ENCODE results near the gene COX19. TPM values are rescaled to one million over a fixed set of nuclear protein-coding genes. Genes with fewer than 3 reads are reported as not detected.

Gene COX19
- total and polyA plus RNA-seq, 2 experiments from 2014 or later, result 11.7 to 12.6 TPM

- peaks cover 10% of the 10 kb centered on the region for H3K4me1 Mint-ChIP-seq
- DNase-seq (ENCODE audit: low spot score), result no peak
- H4K20me1 ChIP-seq (replicated peaks; ENCODE audit: insufficient read depth), result no peaks in the 10 kb centered on the region
- no peaks in the 10 kb centered on the region; the same call in 2 of the 3 replicates for H3K9me3 Mint-ChIP-seq
- no peaks in the 10 kb centered on the region for H3K79me2 ChIP-seq (replicated peaks; ENCODE audit: insufficient read depth)
- H3F3A ChIP-seq (replicated peaks; ENCODE audit: low read depth), result peaks cover 6% of the 10 kb centered on the region; the same call in 1 of the 2 replicates
- no peak overlapping the region for H3K27ac ChIP-seq (ENCODE audit: low read depth)
- no peak overlapping the region; the same call in 2 of the 3 replicates for H3K4me3 Mint-ChIP-seq
- no peak for TF ChIP-seq EZH2 (IDR thresholded peaks at IDR 0.05; ENCODE audit: low read depth, unreplicated experiment)
- no peak for TF ChIP-seq CREB1 (CRISPR knock-in tag; IDR thresholded peaks at IDR 0.05; ENCODE audit: low read depth)
- TF ChIP-seq ZNF331 (CRISPR knock-in tag; IDR thresholded peaks at IDR 0.05; ENCODE audit: low read depth), result no peak
- TF ChIP-seq POLR2AphosphoS5 (IDR thresholded peaks at IDR 0.05; ENCODE audit: low read depth), result no peak
- TF ChIP-seq ZNF462 (CRISPR knock-in tag; IDR thresholded peaks at IDR 0.05), result no peak
- TF ChIP-seq ETS1 (IDR thresholded peaks at IDR 0.05), result no peak
- no peak for TF ChIP-seq REST (IDR thresholded peaks at IDR 0.05; ENCODE audit: unreplicated experiment)
- no peak for TF ChIP-seq ZNF114 (CRISPR knock-in tag; IDR thresholded peaks at IDR 0.05)
- TF ChIP-seq JUNB (IDR thresholded peaks at IDR 0.05; ENCODE audit: unreplicated experiment), result no peak
- no peak for TF ChIP-seq STAT1 (IDR thresholded peaks at IDR 0.05; ENCODE audit: unreplicated experiment)
- no peak for TF ChIP-seq CTCF (conservative IDR thresholded peaks at IDR 0.05; ENCODE audit: low read depth in 2 of 2)
- no peak for TF ChIP-seq EZH2phosphoT487 (IDR thresholded peaks at IDR 0.05; ENCODE audit: unreplicated experiment)
- H2AFZ ChIP-seq, result no peak overlapping the region; the same call in 1 of the 2 replicates
- H3K27me3 ChIP-seq (ENCODE audit: insufficient read depth), result peaks cover 24% of the 10 kb centered on the region
- no peaks in the 10 kb centered on the region; the same call in 2 of the 3 replicates for H3K36me3 Mint-ChIP-seq (ENCODE audit: low read depth)
- H3K27me3 Mint-ChIP-seq (ENCODE audit: insufficient read depth, low read depth, poor library complexity), result peaks cover 22% of the 10 kb centered on the region
- H3K4me1 ChIP-seq (ENCODE audit: insufficient read depth), result no peaks in the 10 kb centered on the region; the same call in 1 of the 2 replicates
- no peak overlapping the region for H3K27ac Mint-ChIP-seq
- no peaks in the 10 kb centered on the region for H3K36me3 ChIP-seq (ENCODE audit: insufficient read depth)
- ATAC-seq, result no peak
- peak overlapping the region; percentile 83 for H3K4me2 ChIP-seq
- H3K4me3 ChIP-seq, result peak overlapping the region; percentile 64
- no peaks in the 10 kb centered on the region for H3K9me2 ChIP-seq (ENCODE audit: insufficient read depth)
Measured at GRCh38 chr7:952548-953441, 22.6 kb downstream of the COX19 start.
